PC-9 (cell line): ENCODE data around the gene LMAN2. TPM values are rescaled to one million over a fixed set of nuclear protein-coding genes. Genes with fewer than 3 reads are reported as not detected.

Source experiments
- BruUV-seq: library from RNA; stranded (reverse); fragments of 400-500 nt; replicated peaks from 2 replicates; lab custom pipeline; 2021; lab: Mats Ljungman, UMichigan
- CTCF ChIA-PET: fragments of 300-600 bp; sonication (Branson Sonifier 250); formaldehyde crosslinking; loops from one replicate; lab custom pipeline; 2022; ENCODE audit warnings: antibody characterized with exemption; lab: Charles Lee
- POLR2A ChIA-PET: fragments of 300-600 bp; sonication (Branson Sonifier 250); formaldehyde crosslinking; loops from one replicate; lab custom pipeline; 2022; ENCODE audit warnings: antibody characterized with exemption; ENCODE audit not compliant: unreplicated experiment; lab: Charles Lee
- DNase-seq, 2 experiments: peaks; one replicate each; pipeline versions ENCODE4 v3.0.0 to v3.0.0-alpha.2; 2015 to 2022; ENCODE audit warnings: mixed read lengths in 1 of 2
- H2AFZ ChIP-seq: fragments of 200-600 bp; sonication (generic); 2 replicates; pipeline ENCODE4 v1.8.1; 2017; ENCODE audit warnings: antibody characterized with exemption
- H3F3A ChIP-seq: fragments of 200-600 bp; sonication (generic); 2 replicates; pipeline ENCODE4 v1.8.1; 2017; ENCODE audit warnings: antibody characterized with exemption, mild to moderate bottlenecking, low read depth; ENCODE audit not compliant: insufficient read depth
- H3K27ac ChIP-seq: fragments of 200-600 bp; sonication (generic); 2 replicates; pipeline ENCODE4 v1.6.1; 2016; ENCODE audit warnings: mixed run types
- H3K27me3 ChIP-seq: fragments of 200-600 bp; sonication (generic); 2 replicates; pipeline ENCODE4 v1.6.1; 2016; ENCODE audit warnings: low read depth, mixed run types; ENCODE audit not compliant: insufficient read depth
- H3K36me3 ChIP-seq: fragments of 200-600 bp; sonication (generic); 2 replicates; pipeline ENCODE4 v1.6.1; 2016; ENCODE audit warnings: low read depth, mixed run types
- H3K4me1 ChIP-seq: fragments of 200-600 bp; sonication (generic); replicated peaks from 2 replicates; pipeline ENCODE4 v1.6.1; 2016; ENCODE audit warnings: mixed run types; ENCODE audit not compliant: insufficient read depth
- H3K4me2 ChIP-seq: fragments of 200-600 bp; sonication (generic); 2 replicates; pipeline ENCODE4 v1.6.1; 2017; ENCODE audit warnings: mixed run types
- H3K4me3 ChIP-seq: fragments of 200-600 bp; sonication (generic); 2 replicates; pipeline ENCODE4 v1.6.1; 2016; ENCODE audit warnings: mixed run types
- H3K79me2 ChIP-seq: fragments of 200-600 bp; sonication (generic); 2 replicates; pipeline ENCODE4 v1.6.1; 2017; ENCODE audit warnings: low read depth, mixed run types
- H3K9me2 ChIP-seq: fragments of 200-600 bp; sonication (generic); 2 replicates; pipeline ENCODE4 v1.8.1; 2017; ENCODE audit warnings: mild to moderate bottlenecking; ENCODE audit not compliant: insufficient read depth
- H3K9me3 ChIP-seq: fragments of 200-600 bp; sonication (generic); 2 replicates; pipeline ENCODE4 v1.8.1; 2016; ENCODE audit warnings: low read depth; ENCODE audit not compliant: insufficient read depth
- H4K20me1 ChIP-seq: fragments of 200-600 bp; sonication (generic); 2 replicates; pipeline ENCODE4 v1.8.1; 2017; ENCODE audit not compliant: insufficient read depth
- EZH2 ChIP-seq: fragments of 200-600 bp; sonication (generic); IDR thresholded peaks from 2 replicates; pipeline ENCODE4 v1.8.0; 2017; ENCODE audit warnings: antibody characterized with exemption, low read depth
- intact Hi-C: fragments of 100-400 bp; cut with micrococcal nuclease; formaldehyde crosslinking; loops from one replicate; pipeline ENCODE4 v1.10.0; 2022; ENCODE audit not compliant: unreplicated experiment
- total RNA-seq: library from RNA; stranded (reverse); gene quantifications from 2 replicates; pipeline ENCODE4 v1.2.3, GENCODE V29; 2021
- TF ChIP-seq, protein P1 (sequence below): fragments of 200-600 bp; sonication (generic); conservative IDR thresholded peaks from 2 replicates; pipeline ENCODE4 v1.6.1; 2017; ENCODE audit warnings: mixed run types, antibody characterized with exemption, mild to moderate bottlenecking, moderate library complexity

LMAN2 gene
- total RNA-seq, 1 experiment from 2014 or later = 153 TPM

- POLR2A ChIA-PET = interaction anchor here (0.6 kb wide), 1 partner anchor 140 kb away, joined by 6 read pairs; no protein-coding TSS in a partner anchor
- TF ChIP-seq, protein P1, sequence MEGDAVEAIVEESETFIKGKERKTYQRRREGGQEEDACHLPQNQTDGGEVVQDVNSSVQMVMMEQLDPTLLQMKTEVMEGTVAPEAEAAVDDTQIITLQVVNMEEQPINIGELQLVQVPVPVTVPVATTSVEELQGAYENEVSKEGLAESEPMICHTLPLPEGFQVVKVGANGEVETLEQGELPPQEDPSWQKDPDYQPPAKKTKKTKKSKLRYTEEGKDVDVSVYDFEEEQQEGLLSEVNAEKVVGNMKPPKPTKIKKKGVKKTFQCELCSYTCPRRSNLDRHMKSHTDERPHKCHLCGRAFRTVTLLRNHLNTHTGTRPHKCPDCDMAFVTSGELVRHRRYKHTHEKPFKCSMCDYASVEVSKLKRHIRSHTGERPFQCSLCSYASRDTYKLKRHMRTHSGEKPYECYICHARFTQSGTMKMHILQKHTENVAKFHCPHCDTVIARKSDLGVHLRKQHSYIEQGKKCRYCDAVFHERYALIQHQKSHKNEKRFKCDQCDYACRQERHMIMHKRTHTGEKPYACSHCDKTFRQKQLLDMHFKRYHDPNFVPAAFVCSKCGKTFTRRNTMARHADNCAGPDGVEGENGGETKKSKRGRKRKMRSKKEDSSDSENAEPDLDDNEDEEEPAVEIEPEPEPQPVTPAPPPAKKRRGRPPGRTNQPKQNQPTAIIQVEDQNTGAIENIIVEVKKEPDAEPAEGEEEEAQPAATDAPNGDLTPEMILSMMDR = no peak
- TF ChIP-seq EZH2 = no peak
- Histone ChIP-seq H3K9me3 (no peaks in the 10 kb centered on the region), H3K4me3 (no peak overlapping the region), H4K20me1 (0 out of 2 replicates have a peak, but pooled peaks cover 5% of the 10 kb centered on the region), H3K4me2 (no peak overlapping the region), H2AFZ (no peak overlapping the region), H3K4me1 (no peaks in the 10 kb centered on the region), H3K36me3 (peaks cover 24% of the 10 kb centered on the region), H3K79me2 (no peaks in the 10 kb centered on the region), H3F3A (peaks cover 4% of the 10 kb centered on the region; the same call in 1 of the 2 replicates), H3K9me2 (no peaks in the 10 kb centered on the region), H3K27ac (no peak overlapping the region), H3K27me3 (no peaks in the 10 kb centered on the region)
- CTCF ChIA-PET = no interaction called here
- no peak for DNase-seq
- intact Hi-C loops = no loop called here
- BruUV-seq = no TSS peak
Measured at GRCh38 chr5:177293819-177294581, 57.5 kb downstream of the LMAN2 start.

DNA sequence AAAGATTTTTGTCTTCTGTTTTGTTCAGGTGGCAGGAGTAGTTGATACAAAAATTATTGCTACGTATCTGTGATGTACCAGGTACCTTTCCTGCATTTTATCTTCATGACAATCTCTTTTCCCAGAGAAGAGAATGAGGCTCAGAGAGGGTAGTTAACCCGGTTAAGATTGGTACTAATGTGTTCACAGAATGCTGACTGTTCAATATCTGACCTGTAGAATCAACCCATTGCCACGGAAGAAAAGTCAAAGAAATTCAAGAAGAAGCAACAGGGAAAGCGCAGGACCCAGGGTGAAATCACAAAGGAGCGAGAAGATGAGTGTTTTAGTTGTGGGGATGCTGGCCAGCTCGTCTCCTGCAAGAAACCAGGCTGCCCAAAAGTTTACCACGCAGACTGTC lies 59.7 kb downstream of the LMAN2 start:
- Histone ChIP-seq H3K9me3 (no peaks in the 10 kb centered on the region), H3K27ac (no peak overlapping the region), H3F3A (peaks cover 4% of the 10 kb centered on the region; the same call in 1 of the 2 replicates), H3K79me2 (no peaks in the 10 kb centered on the region), H3K4me3 (no peak overlapping the region), H3K9me2 (no peaks in the 10 kb centered on the region), H3K4me2 (no peak overlapping the region), H3K4me1 (no peaks in the 10 kb centered on the region), H4K20me1 (no peaks in the 10 kb centered on the region), H3K36me3 (peaks cover 24% of the 10 kb centered on the region; the same call in 1 of the 2 replicates), H3K27me3 (no peaks in the 10 kb centered on the region), H2AFZ (no peak overlapping the region)
- TF ChIP-seq EZH2 = no peak
- TF ChIP-seq, protein P1 = no peak
- intact Hi-C loops = no loop called here
- no peak for DNase-seq
- POLR2A ChIA-PET = no interaction called here
- CTCF ChIA-PET = no interaction called here
- BruUV-seq = no TSS peak

DNA sequence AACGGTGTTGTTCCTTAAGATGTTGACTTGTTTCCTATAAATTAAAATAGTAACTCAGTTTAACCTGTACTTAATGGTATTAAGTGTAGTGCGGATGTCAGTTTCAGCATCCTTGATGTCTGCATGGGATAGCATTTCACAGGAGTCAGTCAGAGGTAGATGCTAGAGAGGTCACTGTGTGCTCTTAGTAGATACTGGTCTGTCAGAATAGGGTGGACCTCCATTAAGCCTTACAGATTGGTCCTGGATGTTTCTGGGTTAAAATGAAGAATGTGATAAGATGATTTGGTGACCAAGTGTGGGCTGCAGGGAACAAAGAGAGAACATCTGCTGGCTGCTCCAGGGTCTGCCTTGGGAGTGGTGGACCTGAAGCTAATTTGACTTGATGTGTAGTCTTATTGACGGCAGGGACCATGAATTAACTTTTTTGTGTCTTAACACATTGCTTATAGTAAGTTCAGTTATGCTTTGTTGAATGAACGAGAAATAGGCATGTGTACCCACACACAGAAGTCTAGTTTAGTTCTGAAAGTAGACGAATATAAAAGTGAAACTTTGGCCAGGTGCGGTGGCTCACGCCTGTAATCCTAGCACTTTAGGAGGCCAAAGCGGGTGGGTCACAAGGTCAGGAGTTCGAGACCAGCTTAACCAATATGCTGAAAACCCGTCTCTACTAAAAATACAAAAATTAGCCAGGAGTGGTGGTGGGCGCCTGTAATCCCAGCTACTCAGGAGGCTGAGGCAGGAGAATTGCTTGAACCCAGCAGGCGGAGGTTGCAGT lies 60.5 kb downstream of the LMAN2 start:
- Histone ChIP-seq H2AFZ (no peak overlapping the region), H3K4me2 (no peak overlapping the region), H3K36me3 (peaks cover 24% of the 10 kb centered on the region; the same call in 1 of the 2 replicates), H3K4me1 (no peaks in the 10 kb centered on the region), H3K27ac (no peak overlapping the region), H3F3A (peaks cover 4% of the 10 kb centered on the region; the same call in 1 of the 2 replicates), H3K9me2 (no peaks in the 10 kb centered on the region), H3K9me3 (no peaks in the 10 kb centered on the region), H3K4me3 (no peak overlapping the region), H3K79me2 (no peaks in the 10 kb centered on the region), H3K27me3 (no peaks in the 10 kb centered on the region), H4K20me1 (no peaks in the 10 kb centered on the region)
- CTCF ChIA-PET = no interaction called here
- no TSS peak for BruUV-seq
- intact Hi-C loops = no loop called here
- TF ChIP-seq, protein P1 = no peak
- TF ChIP-seq EZH2 = no peak
- POLR2A ChIA-PET = interaction anchor here (0.5 kb wide), 1 partner anchor 8 kb away, joined by 3 read pairs; no protein-coding TSS in a partner anchor
- DNase-seq = no peak
